ENCODE results near the gene MAPK11.

Gene MAPK11

DNA sequence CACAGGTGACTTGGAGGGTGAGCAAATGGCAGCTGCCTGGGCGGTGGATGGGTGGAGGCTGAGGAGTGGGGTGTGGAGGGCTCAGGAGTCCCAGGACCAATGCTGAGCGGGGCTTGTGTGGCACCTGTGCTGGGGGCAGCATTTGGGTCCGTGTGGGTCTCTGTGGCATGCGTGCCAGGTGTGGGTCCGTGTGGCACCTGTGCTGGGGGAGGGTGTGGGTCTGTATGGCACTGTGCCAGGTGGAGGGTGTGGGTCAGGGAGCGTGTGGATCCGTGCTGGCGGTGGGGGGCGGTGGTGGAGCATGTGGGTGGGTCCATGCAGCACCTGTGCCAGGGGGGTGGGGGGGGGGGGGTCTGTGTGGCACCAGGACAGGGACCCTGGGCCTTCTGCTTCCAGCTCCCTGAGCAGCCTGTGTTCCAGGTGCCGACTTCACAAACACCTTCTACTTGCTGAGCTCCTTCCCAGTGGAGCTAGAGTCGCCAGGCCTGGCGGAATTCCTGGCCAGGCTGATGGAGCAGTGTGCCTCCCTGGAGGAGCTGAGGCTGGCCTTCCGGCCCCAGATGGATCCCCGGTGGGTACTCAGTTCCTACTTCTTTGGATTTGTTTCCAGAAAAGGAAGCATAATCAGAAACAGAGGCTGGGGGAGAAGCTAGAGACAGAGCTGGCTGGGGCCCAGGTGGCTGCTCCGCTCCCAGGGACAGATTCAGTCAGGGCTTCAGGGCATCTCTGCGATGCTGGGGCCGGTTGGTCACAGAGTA lies 54.7 kb downstream of the MAPK11 start:
- no peak for DNase-seq (ENCODE audit: low read depth)
- TF ChIP-seq, protein P1, sequence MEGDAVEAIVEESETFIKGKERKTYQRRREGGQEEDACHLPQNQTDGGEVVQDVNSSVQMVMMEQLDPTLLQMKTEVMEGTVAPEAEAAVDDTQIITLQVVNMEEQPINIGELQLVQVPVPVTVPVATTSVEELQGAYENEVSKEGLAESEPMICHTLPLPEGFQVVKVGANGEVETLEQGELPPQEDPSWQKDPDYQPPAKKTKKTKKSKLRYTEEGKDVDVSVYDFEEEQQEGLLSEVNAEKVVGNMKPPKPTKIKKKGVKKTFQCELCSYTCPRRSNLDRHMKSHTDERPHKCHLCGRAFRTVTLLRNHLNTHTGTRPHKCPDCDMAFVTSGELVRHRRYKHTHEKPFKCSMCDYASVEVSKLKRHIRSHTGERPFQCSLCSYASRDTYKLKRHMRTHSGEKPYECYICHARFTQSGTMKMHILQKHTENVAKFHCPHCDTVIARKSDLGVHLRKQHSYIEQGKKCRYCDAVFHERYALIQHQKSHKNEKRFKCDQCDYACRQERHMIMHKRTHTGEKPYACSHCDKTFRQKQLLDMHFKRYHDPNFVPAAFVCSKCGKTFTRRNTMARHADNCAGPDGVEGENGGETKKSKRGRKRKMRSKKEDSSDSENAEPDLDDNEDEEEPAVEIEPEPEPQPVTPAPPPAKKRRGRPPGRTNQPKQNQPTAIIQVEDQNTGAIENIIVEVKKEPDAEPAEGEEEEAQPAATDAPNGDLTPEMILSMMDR (conservative IDR thresholded peaks at IDR 0.05; ENCODE audit: low read depth, low read length) = no peak
- H3K4me3 ChIP-seq (ENCODE audit: low read depth, low read length) = no peak overlapping the region

Measured in choroid plexus epithelial cell (primary cell).